Hypothalamus (tissue), 51 donors: Measurements from ENCODE around the gene ACVR2B.

ENCODE experiments used
- DNase-seq, 51 donors: peaks; one replicate each; lab custom pipeline; 2025; lab: John Stamatoyannopoulos, UW

The ACVR2B gene

GRCh38 chr3:38457111-38458003 lies 3.7 kb downstream of the ACVR2B start:
- DNase-seq = no peak

- DNase-seq = peak in 6 of 51 donors; percentile 7 to 31 (median 16)
Observed at GRCh38 chr3:38458796-38459498, 5.3 kb downstream of the ACVR2B start.

DNA sequence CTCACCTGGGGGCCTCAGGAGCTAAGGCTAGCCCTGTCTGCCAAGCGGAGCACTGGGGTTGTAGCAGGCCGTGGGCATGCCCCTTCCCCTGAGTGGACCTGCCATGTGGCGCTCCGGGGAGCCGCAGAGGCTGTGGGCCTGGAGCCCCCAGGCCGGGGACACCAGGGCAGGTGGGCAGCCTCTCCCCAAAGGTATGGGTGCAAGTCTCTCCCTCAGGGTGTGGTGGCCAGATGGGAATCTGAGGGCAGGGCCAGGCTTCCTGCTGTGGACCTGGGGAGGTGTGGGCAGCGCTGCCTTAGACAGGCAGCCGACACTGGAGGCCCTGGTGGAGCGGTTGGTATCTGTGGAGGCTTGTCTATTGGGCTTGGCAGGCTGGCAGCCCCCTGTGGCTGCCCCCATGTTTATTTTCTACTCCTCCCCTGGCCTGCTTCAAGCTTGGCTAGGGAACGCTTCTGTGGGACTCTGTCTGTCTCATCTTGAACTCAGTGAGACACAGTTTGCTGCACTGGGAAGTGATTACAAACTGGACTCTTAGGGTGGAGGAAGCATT lies 5.9 kb downstream of the ACVR2B start:
- DNase-seq = no peak

DNA sequence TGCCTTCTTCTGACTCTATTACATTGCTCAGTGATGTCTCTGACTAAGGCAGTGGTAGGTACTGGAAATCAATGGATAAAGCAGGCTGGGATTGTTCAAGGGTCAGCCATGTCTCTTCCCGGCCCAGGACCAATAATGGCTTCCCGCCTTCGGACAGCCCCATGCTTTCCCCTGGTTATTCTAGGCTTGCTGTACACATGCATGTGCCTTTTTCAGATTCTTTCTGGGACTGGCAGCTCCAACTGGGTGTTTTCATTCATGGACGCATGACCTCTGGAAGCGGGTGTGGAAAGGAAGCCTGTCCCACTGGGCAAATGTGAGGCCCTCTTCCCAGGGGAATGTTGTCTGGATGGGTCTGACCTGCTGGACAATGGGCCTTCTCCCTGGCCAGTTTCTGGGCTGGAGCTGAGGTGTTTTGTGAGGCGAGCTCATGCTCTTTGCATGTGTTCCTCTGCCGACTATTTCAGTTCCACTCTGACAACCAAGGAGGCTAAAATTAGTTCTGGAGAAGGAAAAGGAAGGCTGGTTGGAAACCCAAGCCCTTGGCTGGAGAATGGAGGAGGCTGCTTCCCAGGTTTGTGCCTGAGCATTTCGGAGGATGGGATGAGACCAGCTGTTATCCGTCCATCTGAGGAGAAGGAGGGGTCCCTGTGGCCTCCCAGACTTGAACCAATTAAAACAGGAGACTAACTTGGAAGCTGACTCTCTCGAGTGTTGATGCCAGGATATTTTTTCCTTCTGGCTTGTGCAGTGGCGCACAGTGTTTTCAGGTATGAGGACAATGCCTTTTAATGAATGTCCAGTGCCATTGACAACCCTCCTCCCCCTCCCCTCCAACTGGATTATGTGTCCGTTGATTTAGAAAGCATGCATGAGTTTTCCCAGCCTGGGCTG lies 6.9 kb downstream of the ACVR2B start:
- peak in 1 of 51 donors; percentile 48 for DNase-seq

DNA sequence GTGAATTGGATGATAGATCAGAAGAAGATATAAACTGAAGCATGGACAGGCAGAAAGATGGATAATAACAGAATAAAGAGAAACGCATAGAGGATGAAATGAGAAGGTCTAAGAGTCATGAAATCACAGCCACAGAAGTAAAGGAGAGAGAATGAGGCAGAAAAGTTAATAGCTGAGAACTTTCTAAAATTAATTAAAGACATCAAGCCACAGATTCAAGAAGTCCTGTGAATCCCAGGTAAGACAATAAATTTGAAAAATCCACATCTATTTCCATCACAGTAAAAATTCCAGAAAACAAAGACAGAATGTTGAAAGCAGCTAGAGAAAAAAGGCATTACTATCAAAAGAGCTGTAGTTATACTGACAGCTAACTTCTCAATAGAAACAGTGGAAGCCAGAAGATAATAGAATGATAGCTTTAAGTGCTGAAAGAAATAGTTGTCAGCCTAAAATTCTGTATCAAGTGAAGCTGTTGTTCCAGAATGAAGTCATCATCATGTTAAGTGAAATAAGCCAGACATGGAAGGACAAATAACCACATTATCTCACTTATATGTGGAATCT lies 12.0 kb downstream of the ACVR2B start:
- no peak for DNase-seq

- DNase-seq = no peak
Observed at GRCh38 chr3:38468765-38469164, 15.1 kb downstream of the ACVR2B start.

DNA sequence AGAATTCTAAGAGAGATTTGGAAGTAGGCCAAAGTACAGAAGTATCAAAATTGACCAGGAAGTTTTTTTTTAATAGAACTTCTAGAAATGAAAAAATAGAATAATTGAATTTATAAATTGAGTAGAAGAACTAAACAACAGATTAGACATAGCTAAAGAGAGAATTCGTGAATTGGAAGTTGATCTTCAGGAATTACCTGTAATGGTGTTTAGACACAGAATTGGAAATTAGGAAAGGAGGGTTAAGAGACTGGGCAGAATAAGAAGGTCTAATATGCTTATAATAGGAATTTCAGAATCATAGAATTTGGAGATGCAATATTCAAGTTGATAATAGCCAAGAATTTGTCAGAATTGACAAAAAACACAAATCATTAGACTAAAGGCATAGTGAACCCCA lies 16.2 kb downstream of the ACVR2B start:
- no peak for DNase-seq

DNA sequence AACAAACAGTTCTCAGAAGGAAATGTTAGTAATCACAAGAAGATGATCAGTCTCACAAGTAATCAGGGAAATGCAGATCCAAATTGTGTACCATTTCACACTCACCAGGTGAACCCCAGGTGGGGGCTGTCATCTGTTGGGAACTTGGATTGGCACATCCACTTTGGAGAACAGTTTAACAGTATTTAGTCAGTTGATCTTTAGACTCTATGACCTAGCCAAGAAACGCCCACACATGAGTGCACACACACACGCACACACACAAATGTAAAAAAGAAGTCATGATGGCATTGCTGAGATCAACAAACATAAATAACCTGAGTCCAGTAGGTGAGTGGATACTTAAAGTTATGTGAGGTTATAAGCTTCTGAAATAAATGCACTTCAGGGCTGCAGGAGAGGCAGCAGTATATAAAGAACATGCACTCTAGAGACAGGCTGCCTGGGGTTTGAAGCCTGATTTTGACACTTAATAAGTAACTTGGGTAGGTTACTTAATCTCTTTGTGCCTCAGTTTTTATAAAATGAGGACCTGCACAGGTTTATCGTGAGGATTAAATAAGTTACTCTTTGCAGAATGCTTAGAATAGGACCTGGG lies 17.7 kb downstream of the ACVR2B start:
- no peak for DNase-seq

- DNase-seq = no peak
Observed at GRCh38 chr3:38472342-38472741, 18.7 kb downstream of the ACVR2B start.

- DNase-seq = no peak
Observed at GRCh38 chr3:38473229-38473628, 19.5 kb downstream of the ACVR2B start.

- DNase-seq = no peak
Observed at GRCh38 chr3:38474928-38475605, 21.4 kb downstream of the ACVR2B start.

DNA sequence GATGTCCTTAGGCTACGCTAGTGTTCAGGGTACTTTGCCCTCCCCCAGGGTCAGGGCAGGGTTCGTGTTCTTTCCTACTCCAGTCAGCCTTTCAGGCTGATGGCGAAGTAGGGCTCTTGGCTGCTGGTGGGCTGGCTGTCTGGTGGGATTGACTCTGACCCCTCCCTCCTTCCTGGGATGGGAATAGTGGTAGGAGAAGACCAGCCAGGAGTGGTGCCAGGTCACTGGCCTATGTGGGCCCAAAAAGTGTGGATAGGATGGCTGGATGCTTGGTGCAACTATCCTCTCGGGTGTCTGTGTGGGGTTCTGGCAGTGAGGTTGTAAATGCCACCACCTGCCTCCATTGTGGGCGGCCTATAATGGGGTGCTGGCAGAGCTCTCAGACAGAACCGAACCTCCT lies 22.0 kb downstream of the ACVR2B start:
- DNase-seq = no peak

GRCh38 chr3:38476157-38476756 lies 22.6 kb downstream of the ACVR2B start:
- no peak for DNase-seq

DNA sequence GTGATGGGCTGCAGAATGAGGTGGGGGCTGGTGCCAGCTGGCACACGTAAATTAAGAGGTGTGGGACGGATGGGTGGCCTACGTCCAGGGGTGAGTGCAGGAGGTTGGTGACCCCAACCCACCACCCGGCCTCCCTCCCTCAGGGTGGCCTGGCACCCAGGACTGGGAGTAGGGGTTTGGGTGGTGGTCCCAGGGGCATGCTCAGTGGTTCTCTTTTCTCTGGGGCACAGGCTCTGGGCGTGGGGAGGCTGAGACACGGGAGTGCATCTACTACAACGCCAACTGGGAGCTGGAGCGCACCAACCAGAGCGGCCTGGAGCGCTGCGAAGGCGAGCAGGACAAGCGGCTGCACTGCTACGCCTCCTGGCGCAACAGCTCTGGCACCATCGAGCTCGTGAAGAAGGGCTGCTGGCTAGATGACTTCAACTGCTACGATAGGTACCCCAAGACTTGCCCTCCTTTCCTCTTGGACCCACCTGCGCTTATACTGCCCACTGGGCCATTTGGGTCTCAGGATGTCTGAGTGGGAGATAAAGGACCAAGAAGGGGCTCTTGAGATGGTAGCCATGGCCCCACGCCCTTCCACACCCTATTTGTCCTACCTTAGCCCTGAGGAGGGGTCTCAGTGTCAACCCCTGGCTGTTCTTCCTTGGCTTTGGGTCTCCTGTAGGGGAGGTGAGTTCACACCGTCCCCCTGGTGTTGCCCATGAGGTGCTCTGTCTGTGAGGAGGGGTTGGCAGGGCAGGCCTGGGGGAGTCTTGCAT lies 23.5 kb downstream of the ACVR2B start:
- no peak for DNase-seq

DNA sequence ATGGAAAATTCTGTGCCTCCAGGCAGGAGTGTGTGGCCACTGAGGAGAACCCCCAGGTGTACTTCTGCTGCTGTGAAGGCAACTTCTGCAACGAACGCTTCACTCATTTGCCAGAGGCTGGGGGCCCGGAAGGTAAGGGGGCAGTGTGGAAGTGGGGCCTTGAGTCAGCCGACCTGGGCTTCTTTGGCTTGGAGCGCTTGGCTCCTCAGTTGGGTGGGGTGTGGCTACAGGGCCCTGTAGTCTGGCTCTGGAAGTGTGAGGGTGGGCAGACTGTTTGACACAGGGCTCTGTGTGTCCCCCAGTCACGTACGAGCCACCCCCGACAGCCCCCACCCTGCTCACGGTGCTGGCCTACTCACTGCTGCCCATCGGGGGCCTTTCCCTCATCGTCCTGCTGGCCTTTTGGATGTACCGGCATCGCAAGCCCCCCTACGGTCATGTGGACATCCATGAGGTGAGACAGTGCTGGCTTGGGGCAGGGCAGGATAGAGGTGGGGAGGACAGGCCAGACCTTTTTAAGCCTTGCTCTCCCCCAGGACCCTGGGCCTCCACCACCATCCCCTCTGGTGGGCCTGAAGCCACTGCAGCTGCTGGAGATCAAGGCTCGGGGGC lies 24.3 kb downstream of the ACVR2B start:
- DNase-seq = no peak

- DNase-seq = no peak
Observed at GRCh38 chr3:38478901-38479300, 25.2 kb downstream of the ACVR2B start.

- peak in 36 of 51 donors; percentile 8 to 75 (median 46) for DNase-seq
Observed at GRCh38 chr3:38479431-38480092, 25.9 kb downstream of the ACVR2B start.
